ENCODE data around the gene FGF4.

Gene FGF4, protein sequence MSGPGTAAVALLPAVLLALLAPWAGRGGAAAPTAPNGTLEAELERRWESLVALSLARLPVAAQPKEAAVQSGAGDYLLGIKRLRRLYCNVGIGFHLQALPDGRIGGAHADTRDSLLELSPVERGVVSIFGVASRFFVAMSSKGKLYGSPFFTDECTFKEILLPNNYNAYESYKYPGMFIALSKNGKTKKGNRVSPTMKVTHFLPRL

DNA sequence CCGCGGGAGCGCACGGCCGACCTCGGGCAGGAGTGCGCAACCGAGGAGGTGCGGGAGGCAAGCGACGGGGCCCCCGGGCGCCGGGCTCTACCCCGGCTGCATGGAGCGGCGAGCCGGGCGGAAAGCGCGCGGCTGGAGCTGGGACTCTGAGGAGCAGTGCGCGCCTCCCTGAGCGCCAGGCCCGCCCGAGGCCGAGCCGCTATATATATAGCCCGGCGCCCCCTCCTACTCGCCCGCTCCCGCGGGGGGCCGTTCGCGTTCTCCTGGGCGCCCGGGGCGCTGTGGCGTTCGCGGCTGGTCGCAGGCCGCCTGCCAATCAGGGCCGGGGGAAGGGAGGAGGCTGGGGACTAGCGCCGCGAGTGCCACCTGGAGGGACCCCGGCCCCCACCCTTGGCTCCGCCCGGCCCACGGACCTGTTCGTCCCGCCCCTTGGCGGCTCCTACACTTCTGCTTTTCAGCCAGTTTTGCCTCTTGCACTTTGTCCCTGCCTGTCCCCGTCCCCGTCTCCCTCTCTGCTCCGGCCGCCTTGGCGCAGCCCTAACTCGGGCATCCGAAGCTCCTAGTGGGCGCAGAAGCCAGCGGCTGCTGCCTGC is at the start of gene FGF4:
Gene FGF4, minus strand, starts transcription at position 179 of the 593 bp plus-strand sequence. CDS start 257 bp downstream, outside the sequence.
- DNase-seq = no peak

DNA sequence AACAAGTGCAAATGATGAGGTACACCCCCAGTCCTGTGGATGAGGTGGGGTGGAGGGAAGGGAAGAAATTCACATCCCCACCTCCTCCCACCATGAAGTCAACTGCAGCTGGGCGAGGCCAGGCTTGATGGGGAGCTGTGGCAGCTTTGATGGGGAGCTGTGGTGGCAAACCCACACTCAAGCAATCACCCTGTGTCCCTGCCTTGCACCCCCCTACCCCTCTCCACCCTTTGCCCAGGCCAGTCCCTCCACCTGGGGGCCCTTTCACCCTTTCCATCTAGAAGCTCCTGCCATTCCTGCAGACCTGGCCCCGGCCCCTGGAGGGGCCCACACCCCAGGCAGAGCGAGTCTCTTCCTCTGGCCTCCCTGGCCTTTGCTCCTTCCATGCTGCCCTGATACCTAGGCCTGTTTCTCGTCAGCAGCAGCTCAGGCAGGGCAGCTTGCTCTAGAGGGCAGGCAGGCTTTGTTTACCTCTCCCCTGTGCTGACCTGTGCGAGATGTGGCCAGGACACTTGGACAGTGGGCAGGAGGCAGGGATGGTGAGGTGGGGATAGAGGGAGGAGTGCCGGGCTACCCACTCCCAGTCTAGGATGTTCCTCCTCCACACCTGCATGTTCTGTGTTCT is 48.6 kb upstream of the FGF4 start:
- no peak for DNase-seq

DNA sequence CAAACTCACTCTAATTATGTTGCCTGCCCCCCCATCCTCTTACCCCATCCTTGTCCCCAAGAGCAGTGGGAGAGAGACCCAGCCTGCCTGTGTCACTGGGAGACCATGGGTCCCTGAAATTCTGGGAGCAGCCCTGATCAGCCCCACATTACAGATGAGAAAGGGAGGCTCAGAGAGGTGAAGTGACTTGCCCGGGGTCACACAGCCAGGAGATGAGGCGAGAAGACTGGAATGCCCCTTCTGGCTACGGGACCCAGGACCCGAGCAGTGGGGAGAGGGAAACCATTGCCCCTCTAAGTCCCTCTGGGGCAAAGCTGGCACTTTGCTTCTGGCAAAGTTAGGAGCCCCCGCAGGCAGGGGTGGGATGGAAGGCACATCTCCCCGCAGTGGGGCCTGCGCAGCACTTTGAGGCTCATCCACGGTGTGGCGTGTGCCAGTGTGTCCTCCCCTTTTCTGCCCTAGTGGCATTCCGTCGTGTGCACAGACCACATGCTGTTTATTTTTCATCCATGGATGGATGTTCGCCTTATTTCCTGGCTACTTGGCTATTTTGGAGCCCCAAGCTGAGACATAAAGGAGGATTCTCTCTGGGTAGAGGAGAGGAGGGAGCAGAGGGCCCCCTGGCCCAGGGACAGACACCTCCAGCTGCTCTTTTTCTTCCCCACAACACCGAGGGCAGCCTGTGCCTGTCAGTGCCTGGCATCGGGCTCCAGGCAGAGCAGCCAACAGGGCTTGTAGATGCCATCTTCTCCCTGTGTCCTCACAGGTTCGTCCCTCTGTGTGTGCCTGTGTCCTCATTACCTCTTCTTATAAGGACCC is 47.7 kb upstream of the FGF4 start:
- DNase-seq = no peak

DNA sequence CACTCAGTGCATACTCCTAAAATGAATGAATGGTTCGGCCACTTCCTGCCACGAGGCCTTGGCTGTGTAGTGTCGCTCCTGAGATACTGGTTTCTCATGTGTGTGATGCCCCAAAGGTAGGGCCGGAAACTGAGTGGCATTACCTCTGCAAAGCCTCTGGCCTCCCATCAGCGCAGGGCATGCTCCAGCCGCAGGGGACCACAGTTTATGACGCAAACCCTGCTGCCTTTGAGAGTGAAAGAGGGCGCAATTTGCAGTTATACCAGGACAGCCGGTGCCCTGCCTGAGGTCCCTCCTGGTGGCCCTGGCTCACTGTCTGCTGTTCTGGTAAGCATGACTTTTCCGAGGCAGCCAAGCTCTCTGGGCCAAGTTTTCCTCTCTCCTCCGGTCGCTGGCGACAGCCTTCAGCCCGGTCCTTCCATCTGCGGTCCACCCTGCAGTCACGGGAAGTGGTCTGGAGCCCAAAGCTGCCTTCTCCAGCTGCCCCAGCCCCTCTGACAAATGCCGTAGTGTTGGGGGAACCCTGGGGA is 46.4 kb upstream of the FGF4 start:
- DNase-seq = no peak

DNA sequence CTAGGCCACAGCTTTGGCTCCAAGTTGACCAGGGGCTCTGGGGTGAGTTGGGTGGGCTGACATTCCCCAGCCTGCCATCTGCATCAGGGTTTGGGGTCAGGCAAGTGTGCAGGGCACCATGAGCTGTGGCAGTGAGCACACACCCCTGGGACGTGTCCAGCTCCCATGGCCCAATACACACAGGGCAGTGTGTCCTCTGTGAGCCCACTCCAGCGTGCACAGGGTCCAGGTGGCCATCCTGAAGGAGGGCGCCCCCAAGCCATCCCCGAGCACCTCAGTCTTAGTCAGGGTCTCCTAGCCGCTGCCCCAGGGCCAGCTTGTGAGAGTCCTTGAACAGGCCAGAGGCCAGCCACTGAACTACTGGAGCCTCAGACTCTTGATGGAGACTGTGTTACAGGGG is 45.3 kb upstream of the FGF4 start:
- no peak for DNase-seq

DNA sequence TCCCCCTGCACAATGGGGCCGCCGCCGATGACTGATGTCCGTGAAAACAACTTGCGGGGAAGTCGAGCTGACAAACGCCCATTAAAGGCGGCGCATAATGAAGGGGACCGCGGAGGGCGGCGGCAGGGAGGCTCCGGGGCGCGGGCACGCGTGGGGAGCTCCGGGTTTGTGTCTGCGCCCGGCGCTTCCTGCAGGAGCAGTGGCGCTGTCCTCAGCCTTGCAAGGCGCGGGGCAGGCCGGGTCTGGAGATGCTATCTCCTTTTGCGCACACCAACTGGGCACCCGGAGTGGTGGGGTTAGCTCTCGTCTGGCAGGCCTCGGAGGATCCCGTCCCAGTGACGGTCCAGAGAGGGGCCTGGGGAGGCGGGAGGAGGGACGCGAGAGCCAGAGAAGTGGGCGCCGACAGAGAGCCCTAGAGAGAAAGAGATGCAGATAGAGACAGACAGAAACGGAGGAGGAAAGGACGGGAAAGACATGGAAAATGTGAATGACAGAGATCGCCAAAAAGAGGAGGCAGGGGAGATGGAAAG is 44.5 kb upstream of the FGF4 start:
- DNase-seq = no peak

DNA sequence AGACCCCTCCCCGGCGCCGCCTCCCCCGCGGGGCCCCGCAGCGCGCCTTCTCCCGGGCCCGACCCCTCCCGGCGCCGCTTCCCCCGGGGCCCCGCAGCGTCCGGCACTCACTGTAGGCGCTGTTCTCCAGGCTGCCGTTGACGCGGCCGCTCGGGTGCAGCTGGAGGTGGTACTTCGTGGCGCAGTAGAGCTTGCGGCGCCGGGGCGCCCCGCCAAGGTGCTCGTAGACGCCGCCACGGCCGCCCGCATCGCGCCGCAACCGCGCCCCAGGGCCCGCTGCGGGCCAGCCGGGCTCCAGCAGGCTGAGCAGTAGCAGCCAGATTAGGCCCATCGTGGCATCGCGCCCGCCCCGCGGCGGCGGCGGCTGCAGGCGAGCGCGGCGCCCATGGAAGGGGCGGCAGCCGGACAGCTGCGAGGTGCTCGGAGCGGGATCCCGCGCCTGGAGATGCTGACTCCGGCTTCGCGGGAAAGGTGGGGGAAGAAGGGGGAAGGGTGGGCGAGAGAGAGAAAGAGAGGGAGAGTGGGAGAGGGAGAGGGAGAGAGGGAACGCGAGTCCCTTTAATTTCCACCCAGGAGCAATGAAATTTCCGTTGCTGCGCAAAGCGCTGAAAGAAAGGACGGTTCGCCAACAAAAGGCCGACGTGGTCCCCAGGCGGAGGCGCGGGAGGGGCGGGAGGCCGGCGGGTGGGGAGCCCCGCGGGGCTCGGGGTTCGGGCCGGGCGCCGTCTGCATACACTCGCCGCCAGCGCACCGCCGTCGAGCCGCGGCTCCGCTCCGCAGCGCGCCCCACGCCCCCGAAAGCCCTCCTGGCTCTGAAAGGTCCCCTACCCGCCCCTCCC is 43.7 kb upstream of the FGF4 start, which contains the start of gene FGF3:
Gene FGF3, minus strand, starts transcription at position 814 of the 839 bp plus-strand sequence. Its CDS starts 483 bp downstream, at position 331.
- DNase-seq = no peak

DNA sequence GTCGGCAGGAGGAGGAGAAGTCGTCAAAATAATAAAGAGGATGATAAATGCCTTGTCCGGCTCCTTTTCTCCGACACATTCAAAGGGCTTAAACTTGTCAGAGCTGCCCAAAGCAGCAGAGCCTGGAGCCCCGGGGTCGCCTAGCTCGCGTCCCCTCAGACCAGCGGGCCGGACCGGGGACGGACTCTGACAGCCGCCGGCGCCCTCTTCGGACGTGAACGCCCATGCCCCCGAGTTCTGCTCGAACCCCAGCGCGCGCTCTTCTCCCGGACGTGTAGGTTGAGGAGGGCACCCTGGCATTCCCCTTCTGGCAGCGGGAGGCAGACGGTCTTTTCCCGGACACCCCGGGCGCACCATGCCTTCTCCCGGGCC is 43.1 kb upstream of the FGF4 start:
- no peak for DNase-seq

DNA sequence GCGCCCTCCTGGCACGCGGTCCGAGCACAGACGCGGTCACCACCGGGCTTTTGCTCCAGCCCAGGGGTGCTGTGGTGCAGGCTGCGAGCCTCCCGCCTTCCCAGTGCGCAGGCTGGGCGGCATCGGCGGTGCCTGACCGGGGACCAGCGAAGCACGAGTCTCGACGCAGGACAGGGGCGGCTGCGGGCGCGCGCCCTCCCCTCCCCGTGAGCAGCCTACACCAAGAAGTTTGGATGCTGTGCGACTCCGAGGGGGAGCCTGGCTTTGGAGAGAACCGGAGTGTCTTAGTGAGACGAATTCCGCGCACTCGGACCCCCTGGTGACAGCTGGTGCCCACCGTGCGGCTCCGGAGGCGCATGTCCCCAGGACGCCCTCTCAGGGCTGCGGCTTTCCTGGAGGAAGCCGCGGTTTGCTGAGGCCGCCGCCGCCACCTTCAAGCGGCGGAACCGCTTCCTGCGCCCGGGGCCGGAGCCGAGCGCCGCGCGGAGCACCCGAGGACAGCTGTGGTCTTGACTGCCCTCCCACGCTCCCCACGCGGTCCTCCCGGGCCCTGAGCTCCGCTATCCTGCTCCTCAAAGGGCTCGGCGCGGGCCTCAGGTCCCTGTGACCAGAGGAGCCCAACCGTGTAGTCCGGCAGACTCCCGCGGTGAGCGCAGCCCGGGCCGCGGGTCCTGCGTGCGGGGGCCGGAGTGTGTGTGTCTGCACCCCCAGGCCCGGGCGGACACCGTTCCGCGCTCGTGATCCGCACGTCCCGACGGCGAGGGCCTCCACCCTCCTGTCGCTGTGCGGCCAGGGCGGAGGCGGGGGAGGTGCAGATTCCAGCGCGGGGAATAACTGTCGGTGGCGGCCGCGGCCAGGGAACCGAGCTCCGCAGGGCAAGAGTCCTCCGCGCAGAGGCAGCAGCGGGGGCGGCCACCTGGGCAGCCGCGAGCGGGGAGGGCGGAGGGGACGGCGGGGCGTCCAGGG is 42.4 kb upstream of the FGF4 start:
- no peak for DNase-seq

DNA sequence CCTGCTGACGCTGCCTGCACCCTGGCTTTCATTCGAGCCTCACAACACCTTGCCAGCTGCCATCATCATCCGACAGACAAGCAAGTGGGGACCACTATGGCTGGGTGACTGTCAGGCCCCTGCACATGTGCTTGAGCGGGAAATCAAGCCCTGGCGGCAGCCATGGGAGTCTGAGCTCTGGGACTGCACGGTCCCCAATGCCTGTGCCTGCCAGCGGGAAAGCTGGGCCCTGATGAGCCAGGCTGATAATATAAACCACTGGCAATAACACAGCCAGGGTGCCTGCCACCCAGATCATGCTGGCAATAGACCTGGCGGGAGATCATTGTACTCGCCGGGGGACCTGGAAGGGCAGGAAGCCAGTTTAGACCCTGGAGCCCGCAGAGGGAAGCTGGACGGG is 41.5 kb upstream of the FGF4 start:
- DNase-seq = no peak

DNA sequence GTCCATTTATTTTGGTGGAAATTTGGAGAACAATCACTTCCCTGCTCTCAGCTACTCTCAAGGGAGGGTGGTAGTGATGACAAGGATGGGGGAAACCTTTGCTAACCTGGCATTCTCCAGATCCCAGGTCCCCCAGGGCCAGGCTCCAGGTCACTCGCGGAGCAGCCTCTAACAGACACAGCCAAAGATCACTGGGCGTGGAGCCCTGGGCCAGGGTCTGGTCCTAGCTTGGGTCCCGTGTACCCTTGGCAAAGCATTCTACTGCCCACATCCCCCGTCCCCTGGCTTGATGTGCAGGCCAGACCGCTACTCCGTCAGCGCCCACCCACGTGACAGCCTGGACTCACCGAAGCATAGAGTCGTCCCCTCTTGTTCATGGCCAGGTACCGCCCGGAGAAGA is 40.8 kb upstream of the FGF4 start:
- no peak for DNase-seq

DNA sequence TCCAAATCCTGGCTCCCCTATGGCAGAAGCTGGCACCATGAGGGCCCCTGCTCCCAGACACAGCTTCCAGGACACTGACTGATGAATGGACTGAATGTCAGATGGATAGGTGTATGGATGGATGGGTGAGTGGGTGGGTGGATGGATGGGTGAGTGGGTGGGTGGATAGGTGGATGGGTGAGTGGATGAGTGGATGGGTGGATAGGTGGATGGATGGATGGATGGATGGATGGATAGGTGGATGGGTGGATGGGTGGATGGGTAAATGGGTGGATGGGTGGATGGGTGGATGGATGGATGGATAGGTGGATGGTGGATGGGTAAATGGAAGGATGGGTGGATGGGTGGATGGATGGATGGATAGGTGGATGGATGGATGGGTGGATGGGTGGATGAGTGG is 39.8 kb upstream of the FGF4 start:
- no peak for DNase-seq

DNA sequence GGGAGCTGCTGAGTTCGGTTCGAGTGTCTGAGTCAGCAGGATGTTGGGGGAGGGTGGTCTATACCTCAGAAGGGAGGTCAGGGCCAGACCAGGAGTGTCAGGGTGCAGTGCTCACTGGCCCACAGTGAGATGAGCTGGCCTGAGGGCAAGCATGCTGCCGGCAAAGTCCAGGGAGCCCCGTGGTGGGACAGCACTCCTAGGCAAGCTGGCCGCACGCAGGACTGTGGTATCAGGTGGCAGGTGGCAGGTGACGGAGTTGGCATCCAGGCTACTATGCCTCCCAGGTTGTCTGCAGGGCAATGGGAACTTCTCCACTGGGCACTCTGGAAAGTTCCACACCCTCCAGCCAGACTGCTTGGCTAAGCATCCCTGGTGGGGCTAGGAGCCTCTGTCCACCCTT is 39.3 kb upstream of the FGF4 start:
- no peak for DNase-seq

DNA sequence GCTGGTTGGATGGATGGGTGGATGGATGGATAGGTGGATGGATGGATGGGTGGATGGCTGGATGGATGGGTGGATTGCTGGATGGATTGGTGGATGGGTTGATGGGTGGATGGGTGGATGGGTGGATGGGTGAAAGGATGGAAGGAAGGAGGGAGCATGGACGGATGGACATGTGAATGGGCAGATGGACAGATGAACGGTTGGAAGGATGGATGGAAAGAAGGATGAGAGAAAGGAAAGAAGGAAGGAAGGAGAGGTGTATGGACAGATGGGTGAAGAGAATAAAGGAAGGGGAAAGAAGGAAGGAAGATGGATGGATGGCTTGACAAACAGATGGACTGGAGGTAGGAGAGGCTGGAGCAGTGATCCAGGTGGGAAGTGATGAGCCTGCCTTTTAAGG is 38.7 kb upstream of the FGF4 start:
- no peak for DNase-seq

DNA sequence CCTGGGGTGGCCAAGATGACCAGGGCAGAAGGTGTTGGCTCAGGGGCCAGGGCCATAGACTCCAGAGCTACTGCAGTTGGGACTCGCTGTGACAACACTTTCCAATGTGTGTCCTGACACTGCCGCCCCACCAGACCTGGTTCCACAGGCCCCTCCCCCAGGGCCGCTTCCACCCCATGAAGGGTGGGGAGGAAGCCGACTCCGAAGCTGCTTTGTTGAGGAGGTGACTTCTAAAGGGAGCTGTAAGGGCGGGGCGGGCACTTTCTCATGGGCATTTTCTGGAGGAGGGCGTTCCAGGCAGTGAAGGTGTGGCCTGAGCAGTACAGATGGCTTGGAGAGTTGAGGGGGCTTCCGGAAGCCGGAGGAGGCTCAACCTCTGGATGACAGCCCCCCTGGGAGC is 37.8 kb upstream of the FGF4 start:
- no peak for DNase-seq

DNA sequence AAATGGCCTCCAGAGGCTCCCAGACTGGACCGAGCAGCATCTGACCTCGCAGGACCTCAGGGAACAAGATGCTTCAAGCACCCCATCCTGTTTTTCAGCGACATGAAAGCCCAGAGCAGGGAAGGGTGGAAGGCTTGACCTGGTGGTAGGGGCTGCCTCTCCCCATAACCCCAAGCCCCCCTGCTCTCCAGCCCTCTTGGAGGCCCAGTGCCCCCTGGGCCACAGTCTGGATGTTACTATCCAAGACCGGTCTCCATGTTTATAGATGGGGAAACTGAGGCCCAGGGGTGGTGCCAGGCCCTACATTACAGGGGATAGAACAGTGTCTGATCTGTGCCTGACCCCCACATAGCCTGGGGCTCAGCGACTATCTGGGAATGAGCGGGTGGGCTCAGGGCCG is 37.1 kb upstream of the FGF4 start:
- no peak for DNase-seq

DNA sequence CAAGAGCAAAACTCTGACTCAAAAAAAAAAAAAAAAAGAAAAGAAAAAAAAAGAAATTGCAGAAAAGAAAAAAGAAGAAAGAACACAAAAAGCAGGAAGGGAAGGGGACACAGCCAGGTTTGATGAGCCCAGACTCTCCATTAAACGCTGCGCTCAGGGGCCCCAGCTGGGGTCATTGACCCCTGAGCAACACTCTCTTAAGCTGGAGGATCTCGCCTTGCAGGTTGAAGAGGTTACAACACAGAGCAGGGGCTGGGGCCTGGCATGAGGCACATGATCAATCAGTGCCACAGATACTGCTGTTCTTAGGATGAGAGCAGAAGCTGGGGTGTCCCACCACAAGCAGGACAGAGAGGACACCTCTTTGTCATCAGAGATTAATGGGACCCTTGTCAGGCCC is 36.3 kb upstream of the FGF4 start:
- DNase-seq = no peak

DNA sequence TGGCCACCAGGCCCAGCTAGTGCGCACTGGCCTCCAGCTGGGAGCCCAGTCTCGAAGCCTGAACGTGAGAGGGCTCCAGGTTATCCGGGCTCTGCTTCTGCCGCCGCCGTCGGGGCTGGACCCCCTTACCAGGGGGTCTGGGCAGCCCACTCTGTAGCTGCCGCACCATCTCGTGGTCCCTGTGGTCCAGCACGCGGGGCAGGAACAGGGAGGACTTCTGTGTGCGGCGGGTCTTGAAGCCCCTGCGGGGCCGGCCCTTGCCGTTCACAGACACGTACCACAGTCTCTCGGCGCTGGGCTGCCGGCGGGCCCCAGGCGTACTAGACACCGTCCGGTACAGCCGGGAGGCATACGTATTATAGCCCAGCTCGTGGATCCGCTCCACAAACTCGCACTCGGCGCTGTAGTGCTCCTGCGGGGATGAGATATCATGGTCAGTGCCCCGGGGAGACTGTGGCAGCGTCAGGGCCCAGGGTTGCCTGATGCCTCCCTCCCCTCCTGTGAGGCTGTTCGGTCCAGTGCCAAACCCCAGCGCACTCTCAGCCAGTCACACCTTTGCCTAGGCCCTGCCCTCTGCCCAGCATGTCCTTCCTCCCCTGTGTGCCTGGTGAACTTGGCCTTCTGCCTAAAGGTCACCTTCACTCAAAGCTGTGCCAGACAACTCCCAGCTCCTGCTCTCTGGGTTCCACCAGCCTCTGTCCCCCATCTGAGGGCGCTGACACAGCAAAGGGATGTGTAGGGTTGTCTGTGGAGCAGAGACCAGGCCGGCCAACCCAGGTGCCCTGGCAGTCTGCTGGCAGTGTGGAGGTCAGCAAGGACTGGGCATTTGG is 35.4 kb upstream of the FGF4 start:
- no peak for DNase-seq

DNA sequence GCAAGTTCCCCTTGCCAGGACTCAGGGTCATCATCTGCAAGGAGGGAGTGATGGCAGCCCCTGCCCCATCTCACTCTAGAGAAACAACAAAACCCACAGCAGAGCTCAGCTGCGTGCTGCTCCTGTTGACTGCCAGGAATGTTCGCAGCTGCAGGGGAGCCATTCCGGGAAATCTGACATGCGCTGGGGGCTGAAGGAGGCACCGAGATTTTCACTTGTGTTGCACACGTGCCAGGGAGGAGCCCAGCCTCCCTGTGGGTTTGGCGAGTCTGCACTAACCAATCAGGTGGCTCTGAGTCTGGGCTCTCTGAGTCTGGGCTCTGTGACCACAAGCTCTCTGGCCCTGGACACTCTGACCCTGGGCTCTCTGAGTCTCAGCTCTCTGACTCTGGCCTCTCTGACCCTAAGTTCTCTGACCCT is 33.5 kb upstream of the FGF4 start:
- DNase-seq = no peak
